ENCODE data around the gene RIMS4. TPM values are rescaled to one million over a fixed set of nuclear protein-coding genes. Genes with fewer than 3 reads are reported as not detected.

The RIMS4 gene
- total RNA-seq, 1 donor from 2014 or later: not detected

GRCh38 chr20:44701858-44702256 is 108.5 kb downstream of the RIMS4 start:
- Histone ChIP-seq H3K4me3 (ENCODE audit: low read depth, low read length) (no peak overlapping the region), H3K27me3 (ENCODE audit: control insufficient read depth, insufficient read depth, low read length) (no peaks in the 10 kb centered on the region), H3K36me3 (ENCODE audit: control insufficient read depth, insufficient read depth, low read length) (no peaks in the 10 kb centered on the region)
- no peak for TF ChIP-seq CTCF (IDR thresholded peaks at IDR 0.05; ENCODE audit: insufficient read depth, low read length, poor library complexity, severe bottlenecking)
- DNase-seq (ENCODE audit: low read depth): no peak

Other genes starting within 250 kb of the RIMS4 start
- 71.0 and 74.1 TPM in 2 replicates for gene PKIG, start 228.0 kb downstream of the RIMS4 start, total RNA-seq
- gene ADA, start 158.8 kb downstream of the RIMS4 start, total RNA-seq: 18.1 and 19.2 TPM in 2 replicates
- gene CCN5, start 95.2 kb downstream of the RIMS4 start, total RNA-seq: not detected in 2 replicates
- 2.5 and 2.8 TPM in 2 replicates for gene KCNK15, start 64.7 kb downstream of the RIMS4 start, total RNA-seq
- gene YWHAB, start 75.2 kb upstream of the RIMS4 start, total RNA-seq: 165 and 179 TPM in 2 replicates
- 15.7 and 27.2 TPM in 2 replicates for gene PABPC1L, start 99.5 kb upstream of the RIMS4 start, total RNA-seq
- 62.3 and 72.9 TPM in 2 replicates for gene TOMM34, start 149.9 kb upstream of the RIMS4 start, total RNA-seq
- 20.1 and 27.1 TPM in 2 replicates for gene STK4, start 156.0 kb upstream of the RIMS4 start, total RNA-seq

Measured in kidney epithelial cell (primary cell).